Heart left ventricle (tissue), 13 donors: Measurements from ENCODE around the gene CRHR1.
A peak's percentile ranks its signal among the peaks of the same experiment; 100 is the strongest.

Source experiments
- CTCF ChIP-seq, 12 donors: fragments of 200-600 bp; sonication (generic) in 4 of 12; IDR thresholded peaks; one replicate each; pipeline versions ENCODE4 v1.5.0 to v1.8.0; 2018 to 2022; ENCODE audit warnings: antibody characterized with exemption in 12 of 12, mild to moderate bottlenecking in 5 of 12
- POLR2A ChIP-seq, 2 donors: fragments of 450-650 bp; IDR thresholded peaks; one replicate each; pipeline ENCODE4 v1.6.1; 2017; ENCODE audit warnings: antibody characterized with exemption in 2 of 2, mild to moderate bottlenecking in 2 of 2, moderate library complexity in 2 of 2
- donor health status: ischemic (EF 13 %, LVEDD 7.1; RV severe dilation, severe dysfunction).
- donor health status: DM: no; HTN: yes; CAD: no.
- donor health status: DM: no; HTN: no; CAD: no.
- donor health status: ischemic (EF 25% LVEDD 6.9; RV normal size, moderate dysfunction).
- donor health status: ischemic (EF 25% LVEDD 5.7; RV mildly dilated, moderate dysfunction).
- donor health status: ischemic (EF 35%, LVEDD 5.7; RV mildly dilated, moderate dysfunction).
- donor health status: nonischemic (EF 11% LVEDD 7.7; RV severe dilation, severe dysfunction).
- donor health status: DM: yes; HTN: yes; CAD: no.
- donor health status: PGD.
- donor health status: ischemic (EF 29% LVEDD 5.4; RV normal size, mild dysfunction).
- donor health status: nonischemic (EF 23%, LVEDD 6.1; RV moderate dilation, normal function).

- TF ChIP-seq CTCF (IDR thresholded peaks at IDR 0.05) = peak in 1 of 12 donors; percentile 11
- no peak for TF ChIP-seq POLR2A (IDR thresholded peaks at IDR 0.05)
Observed at GRCh38 chr17:45813048-45813725, 29.1 kb downstream of the CRHR1 start.
